ENCODE measurements around the gene NRDE2. TPM values are rescaled to one million over a fixed set of nuclear protein-coding genes. Genes with fewer than 3 reads are reported as not detected.

Gene NRDE2
- total RNA-seq, 1 donor from 2014 or later: 35.3 TPM

DNA sequence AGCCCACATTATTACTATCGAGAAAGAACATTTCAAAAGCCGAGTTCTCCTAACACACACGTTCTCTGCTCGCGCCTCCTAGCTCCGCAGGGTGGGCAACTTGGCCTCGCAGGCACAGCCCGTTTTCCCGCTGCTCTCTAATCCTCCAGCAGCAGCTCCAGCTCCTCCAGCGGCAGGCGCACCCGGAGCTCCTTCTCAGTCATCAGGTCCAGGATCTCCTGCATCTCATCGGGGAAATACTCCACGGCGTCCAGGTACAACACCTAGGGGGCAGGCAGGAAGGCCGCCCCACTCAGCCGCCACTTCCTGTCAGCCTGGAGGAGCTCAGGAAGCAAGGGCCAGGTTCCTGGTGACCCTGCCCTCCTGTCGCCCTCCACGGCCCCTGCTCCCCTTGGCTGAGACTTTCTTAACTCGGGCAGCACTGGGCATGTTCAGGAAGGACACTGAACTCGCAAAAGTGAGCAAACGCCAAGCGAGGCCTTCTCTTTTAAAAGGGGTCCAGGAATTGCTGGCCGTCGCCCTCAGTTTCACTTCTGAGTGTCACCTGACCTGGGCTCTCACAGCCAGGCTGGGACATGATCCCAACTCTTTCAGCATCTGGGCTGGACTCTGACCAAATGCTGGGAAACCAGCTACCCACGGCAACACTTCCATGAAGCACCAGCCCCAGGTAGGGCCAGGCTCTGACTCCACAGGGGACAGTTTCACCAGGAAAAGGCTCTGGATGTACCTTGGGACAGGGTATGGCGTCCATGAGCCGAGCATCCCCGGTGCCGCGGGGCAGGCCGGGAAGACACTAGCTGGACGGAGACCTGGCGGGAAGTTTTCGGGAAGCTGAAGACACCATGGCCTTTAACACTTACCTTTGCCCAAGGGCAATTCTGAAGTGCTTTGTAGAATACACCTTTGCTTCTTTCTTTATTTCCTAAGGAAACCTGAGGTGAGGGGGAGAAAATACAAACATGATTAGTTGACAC is 53.3 kb downstream of the NRDE2 start:
- intact Hi-C loops (cut with micrococcal nuclease): no loop called here
- Mint-ChIP-seq H3K4me1 (no peaks in the 10 kb centered on the region), H3K9me3 (no peaks in the 10 kb centered on the region), H3K4me3 (no peak overlapping the region), H3K27ac (no peak overlapping the region), H3K36me3 (ENCODE audit: low read depth) (peaks cover 81% of the 10 kb centered on the region), H3K27me3 (no peaks in the 10 kb centered on the region)
- DNase-seq (no peak), ATAC-seq (ENCODE audit: low read depth) (no peak)
- CTCF ChIA-PET: no interaction called here
- no peak for TF ChIP-seq CTCF (IDR thresholded peaks at IDR 0.05)
- POLR2A ChIA-PET: no interaction called here

GRCh38 chr14:90277581-90278198 is 54.1 kb downstream of the NRDE2 start:
- no peak overlapping the region for H3K4me3 Mint-ChIP-seq
- no peaks in the 10 kb centered on the region for H3K9me3 Mint-ChIP-seq
- no peak overlapping the region for H3K27ac Mint-ChIP-seq
- no peak for TF ChIP-seq CTCF (IDR thresholded peaks at IDR 0.05)
- no peak for ATAC-seq (ENCODE audit: low read depth)
- no peaks in the 10 kb centered on the region for H3K27me3 Mint-ChIP-seq
- POLR2A ChIA-PET: no interaction called here
- H3K4me1 Mint-ChIP-seq: no peaks in the 10 kb centered on the region
- no peak for DNase-seq
- CTCF ChIA-PET: no interaction called here
- intact Hi-C loops (cut with micrococcal nuclease): no loop called here
- peaks cover 83% of the 10 kb centered on the region for H3K36me3 Mint-ChIP-seq (ENCODE audit: low read depth)

DNA sequence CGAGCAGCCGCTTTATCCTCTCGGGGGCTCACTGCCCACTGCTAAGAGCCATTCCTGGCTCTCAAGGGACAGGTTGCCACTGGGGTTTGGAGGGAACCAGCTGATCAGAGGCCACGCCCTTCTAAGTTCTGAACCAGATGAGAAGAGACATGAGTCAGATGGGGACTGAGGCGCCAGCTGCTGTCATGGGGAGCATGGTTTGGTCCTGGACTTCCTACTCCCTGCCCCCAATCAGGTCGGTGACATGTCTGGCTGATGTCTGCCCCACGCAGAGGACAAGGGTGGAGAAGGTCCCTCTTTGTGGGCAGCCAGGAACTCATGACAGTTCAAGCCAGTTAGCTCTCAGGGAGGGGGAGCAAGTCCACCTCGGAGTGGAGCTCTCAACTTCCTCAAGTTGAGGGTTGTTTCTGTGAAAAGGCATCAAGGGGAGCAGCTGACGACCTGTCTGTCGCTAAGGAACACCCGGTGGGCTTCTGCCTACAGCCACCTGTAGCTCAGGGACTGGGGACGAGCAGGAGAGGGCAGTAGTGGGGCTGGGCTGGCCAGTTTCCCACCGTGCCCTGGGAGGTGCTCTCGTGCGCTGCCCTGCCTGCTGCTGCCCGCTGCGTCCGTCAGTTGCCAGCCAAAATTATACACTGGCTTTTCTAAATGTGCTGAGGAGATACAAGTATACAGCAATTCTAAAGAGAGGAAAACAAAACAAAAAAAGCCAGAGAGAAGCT is 54.9 kb downstream of the NRDE2 start:
- intact Hi-C loops (cut with micrococcal nuclease): no loop called here
- Mint-ChIP-seq H3K9me3 (no peaks in the 10 kb centered on the region), H3K4me1 (no peaks in the 10 kb centered on the region), H3K36me3 (ENCODE audit: low read depth) (peaks cover 84% of the 10 kb centered on the region), H3K4me3 (no peak overlapping the region), H3K27ac (no peak overlapping the region), H3K27me3 (no peaks in the 10 kb centered on the region)
- ChIA-PET POLR2A (no interaction called here), CTCF (no interaction called here)
- no peak for DNase-seq
- TF ChIP-seq CTCF (IDR thresholded peaks at IDR 0.05): no peak
- no peak for ATAC-seq (ENCODE audit: low read depth)

GRCh38 chr14:90275820-90276219 is 55.9 kb downstream of the NRDE2 start:
- no peak for TF ChIP-seq CTCF (IDR thresholded peaks at IDR 0.05)
- DNase-seq (no peak), ATAC-seq (ENCODE audit: low read depth) (no peak)
- Mint-ChIP-seq H3K4me3 (no peak overlapping the region), H3K27ac (no peak overlapping the region), H3K27me3 (no peaks in the 10 kb centered on the region), H3K36me3 (ENCODE audit: low read depth) (peaks cover 89% of the 10 kb centered on the region), H3K9me3 (no peaks in the 10 kb centered on the region), H3K4me1 (no peaks in the 10 kb centered on the region)
- ChIA-PET POLR2A (no interaction called here), CTCF (no interaction called here)
- intact Hi-C loops (cut with micrococcal nuclease): no loop called here

DNA sequence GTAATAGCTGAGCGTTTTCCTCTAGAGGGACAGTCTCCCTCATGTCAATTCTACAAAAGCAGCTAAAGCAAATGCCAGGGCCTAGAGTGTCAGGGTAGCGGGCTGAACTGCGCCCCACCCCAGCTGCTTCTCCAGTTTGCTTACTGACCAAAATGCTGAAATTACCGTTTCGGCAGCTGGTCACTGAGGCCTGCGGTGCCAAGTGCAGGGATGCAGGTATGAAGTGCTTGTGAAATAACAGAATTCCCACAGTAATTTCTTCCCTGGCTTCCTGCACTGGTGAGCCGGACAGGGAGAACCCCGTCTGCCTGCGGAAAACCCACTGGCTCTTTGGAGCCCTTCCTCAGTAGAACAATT is 56.3 kb downstream of the NRDE2 start:
- H3K36me3 Mint-ChIP-seq (ENCODE audit: low read depth): peaks cover 89% of the 10 kb centered on the region
- POLR2A ChIA-PET: no interaction called here

More for the DNA sequence above, 56.3 kb downstream of the NRDE2 start:
- CTCF ChIA-PET: no interaction called here
- no peak overlapping the region for H3K4me3 Mint-ChIP-seq
- H3K27me3 Mint-ChIP-seq: no peaks in the 10 kb centered on the region
- DNase-seq (no peak), ATAC-seq (ENCODE audit: low read depth) (no peak)
- no peaks in the 10 kb centered on the region for H3K4me1 Mint-ChIP-seq
- H3K27ac Mint-ChIP-seq: no peak overlapping the region
- no peaks in the 10 kb centered on the region for H3K9me3 Mint-ChIP-seq
- no peak for TF ChIP-seq CTCF (IDR thresholded peaks at IDR 0.05)
- intact Hi-C loops (cut with micrococcal nuclease): no loop called here
